Testis (tissue), 3 donors: ENCODE measurements around the gene SYNE2. TPM values are rescaled to one million over a fixed set of nuclear protein-coding genes. Genes with fewer than 3 reads are reported as not detected.

Source experiments
- DNase-seq: peaks from one replicate; pipeline ENCODE4 v3.0.0-alpha.2; 2019
- H3K27ac ChIP-seq, 2 donors: fragments of 200-600 bp; sonication (generic); one replicate each; pipeline ENCODE4 v1.5.1; 2019
- H3K27me3 ChIP-seq: fragments of 200-600 bp; sonication (generic); one replicate; pipeline ENCODE4 v1.5.1; 2019
- H3K36me3 ChIP-seq: fragments of 200-600 bp; sonication (generic); one replicate; pipeline ENCODE4 v1.5.1; 2017; ENCODE audit warnings: low read depth; ENCODE audit errors: missing control alignments
- H3K4me1 ChIP-seq: fragments of 200-600 bp; sonication (generic); one replicate; pipeline ENCODE4 v1.5.1; 2019
- H3K4me3 ChIP-seq, 2 donors: fragments of 200-600 bp; sonication (generic); one replicate each; pipeline ENCODE4 v1.5.1; 2017 to 2019
- H3K9me3 ChIP-seq: fragments of 200-600 bp; sonication (generic); one replicate; pipeline ENCODE4 v1.5.1; 2017
- POLR2A ChIP-seq: fragments of 450-650 bp; IDR thresholded peaks from one replicate; pipeline ENCODE4 v1.6.1; 2017; ENCODE audit warnings: antibody characterized with exemption, mild to moderate bottlenecking, moderate library complexity
- WGBS, 2 donors: methylation state at CpG; one replicate each; pipeline ENCODE4 v1.1.5; 2018; 5-methylcytosine and 5-hydroxymethylcytosine counted together
- intact Hi-C: fragments of 100-400 bp; cut with DNase I; formaldehyde crosslinking; loops from one replicate; pipeline ENCODE4 v1.15.1; 2023; ENCODE audit warnings: low total_unique reads
- polyA plus RNA-seq: library from polyadenylated mRNA; stranded (reverse); fragments of 350-450 nt; fragmentation: Illumina TruSeq; extraction: RNeasy Lipid Tissue Mini Kit (QIAGEN cat#74804); gene quantifications from one replicate; pipeline ENCODE4 v1.2.3, GENCODE V29; 2014; ENCODE audit warnings: low read depth, low replicate concordance; ENCODE audit not compliant: insufficient read depth
- total RNA-seq, 2 donors: library from RNA; depleted of rRNA; stranded (reverse); fragments of >200 nt; gene quantifications; one replicate each; pipeline ENCODE4 v1.2.3, GENCODE V29; 2016
- TF ChIP-seq, protein P1 (sequence below), 3 experiments: fragments of 450-650 bp in 2 of 3; fragments of 200-600 bp in 1 of 3; sonication (generic) in 1 of 3; IDR thresholded peaks; one replicate each; pipeline ENCODE4 v1.5.1; 2016 to 2019; ENCODE audit warnings: antibody characterized with exemption in 3 of 3, mild to moderate bottlenecking in 2 of 3, moderate library complexity in 1 of 3

SYNE2 gene
- total and polyA plus RNA-seq, 3 donors from 2014 or later = 74.6 to 519 (median 511) TPM

DNA sequence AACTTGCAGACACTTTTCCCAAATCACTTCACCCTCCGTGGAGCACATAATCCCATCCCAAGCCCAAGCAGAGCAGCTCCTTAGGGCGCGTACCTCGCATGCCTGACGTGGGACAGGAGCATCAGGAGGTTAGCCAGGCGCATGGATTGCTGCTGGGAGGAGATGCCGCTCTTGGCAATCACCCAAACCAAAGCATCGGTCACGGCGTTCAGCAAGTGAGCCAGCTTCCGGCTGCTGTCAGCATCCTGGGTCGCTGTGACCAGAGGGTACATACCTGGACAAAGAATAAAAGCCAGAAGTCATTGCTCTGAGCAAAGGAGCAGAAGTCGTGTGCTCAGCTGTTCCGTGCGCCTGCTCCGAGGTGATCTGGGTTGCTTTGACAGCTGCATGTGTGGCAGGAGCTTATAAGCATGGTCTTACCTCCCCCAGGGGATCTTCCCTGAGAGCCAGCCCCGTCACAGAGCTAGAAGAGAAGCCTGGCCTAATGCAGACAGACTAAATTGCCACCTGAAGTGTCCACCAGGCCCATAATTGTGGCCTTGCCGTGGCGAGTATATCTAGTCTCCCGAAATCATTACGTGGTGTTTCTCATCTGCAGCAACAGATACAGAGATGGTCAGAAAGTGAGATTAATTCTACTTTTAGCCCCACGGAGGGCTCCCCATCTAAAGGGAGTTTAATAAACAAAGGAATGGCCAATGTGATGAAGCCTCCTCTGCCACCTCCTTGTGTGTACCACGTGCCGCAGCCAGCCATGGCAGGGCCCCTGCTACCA is 382.3 kb downstream of the SYNE2 start:
- Histone ChIP-seq H3K27ac (no peak overlapping the region), H3K4me1 (peaks cover 13% of the 10 kb centered on the region), H3K27me3 (no peaks in the 10 kb centered on the region), H3K9me3 (no peaks in the 10 kb centered on the region), H3K36me3 (no peaks in the 10 kb centered on the region), H3K4me3 (no peak overlapping the region)
- no peak for DNase-seq
- intact Hi-C loops = no loop called here
- 51 to 57% methylated on average over 24 of the region's 24 CpGs for WGBS, 2 donors
- TF ChIP-seq POLR2A = no peak
- TF ChIP-seq, protein P1, sequence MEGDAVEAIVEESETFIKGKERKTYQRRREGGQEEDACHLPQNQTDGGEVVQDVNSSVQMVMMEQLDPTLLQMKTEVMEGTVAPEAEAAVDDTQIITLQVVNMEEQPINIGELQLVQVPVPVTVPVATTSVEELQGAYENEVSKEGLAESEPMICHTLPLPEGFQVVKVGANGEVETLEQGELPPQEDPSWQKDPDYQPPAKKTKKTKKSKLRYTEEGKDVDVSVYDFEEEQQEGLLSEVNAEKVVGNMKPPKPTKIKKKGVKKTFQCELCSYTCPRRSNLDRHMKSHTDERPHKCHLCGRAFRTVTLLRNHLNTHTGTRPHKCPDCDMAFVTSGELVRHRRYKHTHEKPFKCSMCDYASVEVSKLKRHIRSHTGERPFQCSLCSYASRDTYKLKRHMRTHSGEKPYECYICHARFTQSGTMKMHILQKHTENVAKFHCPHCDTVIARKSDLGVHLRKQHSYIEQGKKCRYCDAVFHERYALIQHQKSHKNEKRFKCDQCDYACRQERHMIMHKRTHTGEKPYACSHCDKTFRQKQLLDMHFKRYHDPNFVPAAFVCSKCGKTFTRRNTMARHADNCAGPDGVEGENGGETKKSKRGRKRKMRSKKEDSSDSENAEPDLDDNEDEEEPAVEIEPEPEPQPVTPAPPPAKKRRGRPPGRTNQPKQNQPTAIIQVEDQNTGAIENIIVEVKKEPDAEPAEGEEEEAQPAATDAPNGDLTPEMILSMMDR (IDR thresholded peaks at IDR 0.05) = no peak

DNA sequence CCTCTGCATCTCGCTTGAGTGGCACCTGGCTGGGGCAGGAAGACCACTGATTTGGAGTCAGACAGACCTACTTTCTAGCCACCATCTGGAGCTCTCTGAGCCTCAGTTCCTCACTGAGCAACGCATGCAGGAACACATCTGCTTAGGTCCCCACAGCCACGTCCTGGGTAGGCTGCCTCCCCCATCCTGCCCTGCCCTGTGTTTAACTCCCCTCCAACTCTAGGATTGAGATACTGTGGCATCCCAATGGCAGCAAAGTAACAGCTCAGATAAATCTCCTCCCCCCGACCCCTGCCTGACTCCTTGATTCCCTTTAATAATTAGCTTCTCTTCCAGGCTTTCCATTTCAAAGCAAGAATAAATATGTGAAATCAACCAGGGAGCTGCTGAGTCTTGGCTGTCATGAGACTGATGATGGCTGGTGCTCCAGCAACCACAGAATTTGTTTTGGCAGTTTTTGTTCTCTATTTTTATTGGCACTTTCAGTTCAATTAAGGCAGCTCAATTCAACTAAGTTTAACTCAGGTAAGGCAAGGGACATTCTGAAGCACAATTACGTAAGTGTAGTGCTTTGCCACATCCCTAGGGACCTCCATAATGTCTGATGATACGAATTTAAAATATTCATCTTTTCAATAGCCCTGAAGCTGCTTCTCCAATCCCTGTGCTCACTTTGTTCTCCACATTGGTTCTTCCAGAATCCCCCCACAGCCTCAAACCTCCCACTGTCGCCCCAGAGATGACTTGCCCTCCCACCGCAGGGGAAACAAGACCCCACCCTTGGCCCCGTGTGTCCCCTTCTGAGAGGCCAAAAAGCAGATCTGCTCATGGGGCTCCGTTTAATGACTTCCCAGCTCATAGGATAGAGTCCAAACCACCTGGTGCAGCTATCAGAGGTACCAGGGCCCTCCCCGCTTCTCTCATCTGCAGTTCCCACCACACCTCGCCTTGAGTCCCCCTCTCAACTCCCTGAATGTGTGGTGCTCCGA is 383.1 kb downstream of the SYNE2 start:
- no peaks in the 10 kb centered on the region for H3K27me3 ChIP-seq
- no peak overlapping the region for H3K4me3 ChIP-seq
- intact Hi-C loops = no loop called here
- H3K27ac ChIP-seq = no peak overlapping the region
- no peak for TF ChIP-seq POLR2A
- TF ChIP-seq, protein P1 (IDR thresholded peaks at IDR 0.05) = no peak
- H3K4me1 ChIP-seq = peaks cover 13% of the 10 kb centered on the region
- no peaks in the 10 kb centered on the region for H3K36me3 ChIP-seq
- DNase-seq = no peak
- no peaks in the 10 kb centered on the region for H3K9me3 ChIP-seq
- WGBS, 2 donors = 74 to 78% methylated on average over 13 of the region's 13 CpGs

DNA sequence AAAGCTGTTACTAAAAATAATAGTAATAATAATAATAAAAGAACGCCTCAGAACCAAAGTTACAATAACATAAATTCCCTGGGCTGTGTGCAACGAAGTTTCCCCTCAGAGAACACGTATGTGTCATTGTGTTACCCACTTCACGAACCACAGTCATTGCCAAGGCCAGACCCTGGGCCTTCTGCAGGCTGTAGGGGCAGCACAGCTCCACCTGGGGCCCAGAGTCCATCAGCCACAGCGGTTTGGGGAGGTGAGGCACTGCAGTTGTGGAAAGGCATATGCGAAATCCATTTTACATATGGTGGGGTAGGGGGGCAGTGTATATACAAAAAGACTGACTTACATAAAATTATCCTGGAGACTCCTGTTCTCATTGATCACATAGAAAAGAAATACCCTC is 385.2 kb downstream of the SYNE2 start:
- H3K9me3 ChIP-seq = no peaks in the 10 kb centered on the region
- no peak overlapping the region for H3K4me3 ChIP-seq
- no peak overlapping the region for H3K27ac ChIP-seq
- no peaks in the 10 kb centered on the region for H3K36me3 ChIP-seq
- no peak for TF ChIP-seq POLR2A
- TF ChIP-seq, protein P1 (IDR thresholded peaks at IDR 0.05) = no peak
- no peak for DNase-seq
- H3K4me1 ChIP-seq = peaks cover 13% of the 10 kb centered on the region
- intact Hi-C loops = no loop called here
- no peaks in the 10 kb centered on the region for H3K27me3 ChIP-seq
- 85 to 88% methylated on average over 6 of the region's 6 CpGs for WGBS, 2 donors

DNA sequence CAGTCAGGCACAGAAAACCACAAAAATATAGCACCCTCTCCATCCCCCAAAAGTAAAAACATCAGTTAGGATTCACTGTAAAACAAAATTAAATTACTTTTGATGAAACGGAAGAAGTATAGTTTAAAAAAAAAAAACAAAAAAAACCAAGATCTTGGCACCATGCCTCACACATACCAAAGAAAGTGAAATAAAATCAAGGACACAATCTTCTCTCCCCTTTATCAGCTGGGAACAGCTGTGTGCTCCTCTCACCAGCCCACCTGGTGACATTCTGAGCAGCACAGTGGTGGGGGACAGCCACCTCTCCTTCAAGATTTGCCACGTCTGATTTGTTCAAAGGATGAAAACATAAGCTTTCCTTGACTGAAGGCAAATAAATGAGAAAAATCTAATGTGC is 385.8 kb downstream of the SYNE2 start:
- WGBS, 2 donors = 24 to 29% methylated on average over 2 of the region's 2 CpGs
- Histone ChIP-seq H3K9me3 (no peaks in the 10 kb centered on the region), H3K4me1 (peaks cover 13% of the 10 kb centered on the region), H3K27ac (no peak overlapping the region), H3K36me3 (no peaks in the 10 kb centered on the region), H3K27me3 (no peaks in the 10 kb centered on the region), H3K4me3 (no peak overlapping the region)
- no peak for DNase-seq
- intact Hi-C loops = no loop called here
- TF ChIP-seq POLR2A = no peak
- TF ChIP-seq, protein P1 (IDR thresholded peaks at IDR 0.05) = no peak
